Upper lobe of right lung (tissue), 1 donor: Measurements from ENCODE around the gene SEC14L2. TPM values are rescaled to one million over a fixed set of nuclear protein-coding genes. Genes with fewer than 3 reads are reported as not detected.

Experiments used
- ATAC-seq: fragments of 200-7000 bp; cut with Tn5 transposase; one replicate; pipeline ENCODE4 v1.9.1; 2020; ENCODE audit warnings: mild to moderate bottlenecking, moderate library complexity
- DNase-seq: peaks from one replicate; pipeline ENCODE4 v3.0.0-alpha.2; 2020
- H3K27ac ChIP-seq: fragments of 200-600 bp; one replicate; pipeline ENCODE4 v1.8.0; 2022
- H3K27me3 ChIP-seq: fragments of 200-600 bp; one replicate; pipeline ENCODE4 v1.8.0; 2022; ENCODE audit warnings: mild to moderate bottlenecking
- H3K36me3 ChIP-seq: fragments of 200-600 bp; one replicate; pipeline ENCODE4 v1.8.0; 2022
- H3K4me1 ChIP-seq: fragments of 200-600 bp; one replicate; pipeline ENCODE4 v1.8.0; 2022
- H3K4me3 ChIP-seq: fragments of 200-600 bp; one replicate; pipeline ENCODE4 v1.8.0; 2022; ENCODE audit warnings: mild to moderate bottlenecking
- H3K9me3 ChIP-seq: fragments of 200-600 bp; one replicate; pipeline ENCODE4 v1.8.0; 2022
- CTCF ChIP-seq: fragments of 200-600 bp; IDR thresholded peaks from one replicate; pipeline ENCODE4 v1.8.0; 2022; ENCODE audit warnings: antibody characterized with exemption
- intact Hi-C: fragments of 100-400 bp; cut with DNase I; formaldehyde crosslinking; loops from one replicate; pipeline ENCODE4 v1.11.0; 2022
- total RNA-seq: library from RNA; stranded (reverse); fragmentation: NEBNext Ultra II Directional; extraction: Animal tissue kit (Norgen Biotek cat#: 25700); gene quantifications from one replicate; pipeline ENCODE4 v1.2.1, GENCODE V29; 2021
- donor health status: DM: no; HTN: yes; CAD: no; lungs with severe emphysema.

Gene SEC14L2
- total RNA-seq, 1 donor from 2014 or later = 7.1 TPM

- intact Hi-C loops = no loop called here
- Histone ChIP-seq H3K9me3 (no peaks in the 10 kb centered on the region), H3K4me1 (no peaks in the 10 kb centered on the region), H3K27ac (no peak overlapping the region), H3K4me3 (no peak overlapping the region), H3K36me3 (no peaks in the 10 kb centered on the region), H3K27me3 (no peaks in the 10 kb centered on the region)
- DNase-seq (no peak), ATAC-seq (no peak)
- TF ChIP-seq CTCF = no peak
These were observed 25.5 kb upstream of the SEC14L2 start for GRCh38 chr22:30371321-30371720.

- Histone ChIP-seq H3K4me1 (no peaks in the 10 kb centered on the region), H3K9me3 (no peaks in the 10 kb centered on the region), H3K27ac (no peak overlapping the region), H3K27me3 (no peaks in the 10 kb centered on the region), H3K4me3 (no peak overlapping the region), H3K36me3 (no peaks in the 10 kb centered on the region)
- intact Hi-C loops = no loop called here
- DNase-seq (no peak), ATAC-seq (no peak)
- TF ChIP-seq CTCF = no peak
These were observed 24.8 kb upstream of the SEC14L2 start for GRCh38 chr22:30371981-30372380.

- intact Hi-C loops = no loop called here
These were observed 23.9 kb upstream of the SEC14L2 start for GRCh38 chr22:30372915-30373314.

GRCh38 chr22:30373331-30374325, 23.2 kb upstream of the SEC14L2 start:
- no peak overlapping the region for H3K4me3 ChIP-seq
- ATAC-seq = no peak
- DNase-seq = peak; percentile 53
- no peak for TF ChIP-seq CTCF
- no peak overlapping the region for H3K27ac ChIP-seq
- no peaks in the 10 kb centered on the region for H3K36me3 ChIP-seq
- intact Hi-C loops = no loop called here
- no peaks in the 10 kb centered on the region for H3K9me3 ChIP-seq
- H3K4me1 ChIP-seq = no peaks in the 10 kb centered on the region
- H3K27me3 ChIP-seq = no peaks in the 10 kb centered on the region

More at GRCh38 chr22:30372915-30373314, 23.9 kb upstream of the SEC14L2 start:
- no peaks in the 10 kb centered on the region for H3K36me3 ChIP-seq
- no peak for DNase-seq
- no peaks in the 10 kb centered on the region for H3K9me3 ChIP-seq
- no peaks in the 10 kb centered on the region for H3K4me1 ChIP-seq
- TF ChIP-seq CTCF = no peak
- H3K27me3 ChIP-seq = no peaks in the 10 kb centered on the region
- no peak overlapping the region for H3K4me3 ChIP-seq
- ATAC-seq = peak; percentile 68
- no peak overlapping the region for H3K27ac ChIP-seq

GRCh38 chr22:30375312-30375849, 21.4 kb upstream of the SEC14L2 start:
- intact Hi-C loops = no loop called here
- Histone ChIP-seq H3K4me1 (no peaks in the 10 kb centered on the region), H3K4me3 (no peak overlapping the region)

More at GRCh38 chr22:30375312-30375849, 21.4 kb upstream of the SEC14L2 start:
- H3K27ac ChIP-seq = no peak overlapping the region
- DNase-seq = no peak
- ATAC-seq = no peak
- H3K36me3 ChIP-seq = no peaks in the 10 kb centered on the region
- no peaks in the 10 kb centered on the region for H3K9me3 ChIP-seq
- no peak for TF ChIP-seq CTCF
- H3K27me3 ChIP-seq = no peaks in the 10 kb centered on the region
